Ovary (tissue), 3 donors: ENCODE measurements around the gene USP10.

Experiments used
- CTCF ChIP-seq, 3 donors: fragments of 450-650 bp in 2 of 3; fragments of 200-600 bp in 1 of 3; IDR thresholded peaks; one replicate each; pipeline versions ENCODE4 v1.5.1 to v1.8.0; 2016 to 2022; ENCODE audit warnings: antibody characterized with exemption in 3 of 3, mild to moderate bottlenecking in 1 of 3
- EP300 ChIP-seq: sonication (generic); formaldehyde crosslinking; IDR thresholded peaks from one replicate; pipeline ENCODE4 v1.6.1; 2017; ENCODE audit warnings: antibody characterized with exemption
- donor health status: DM: no; HTN: no; CAD: no.

DNA sequence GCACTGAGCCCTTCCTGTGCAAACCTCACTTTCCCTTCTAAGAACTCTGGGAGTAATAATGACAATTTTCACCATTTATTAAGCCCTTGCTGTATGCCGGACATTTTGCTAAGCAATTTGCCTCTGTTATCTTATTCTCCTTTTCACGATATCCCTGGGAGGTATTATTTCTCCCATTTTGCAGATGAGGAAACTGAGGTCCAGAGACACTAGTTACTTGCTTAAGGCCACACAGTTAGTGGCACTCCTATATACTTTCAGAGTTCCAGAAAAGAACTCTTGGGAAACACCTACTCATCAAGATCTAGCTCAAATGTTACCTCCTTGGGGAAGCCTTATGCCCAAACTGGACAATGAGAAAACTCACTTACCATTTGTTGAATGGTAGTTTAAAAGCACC, 4.8 kb upstream of the USP10 start:
- TF ChIP-seq CTCF (IDR thresholded peaks at IDR 0.05) (no peak), EP300 (no peak)
